Measurements from ENCODE around the gene OCA2. TPM values are rescaled to one million over a fixed set of nuclear protein-coding genes. Genes with fewer than 3 reads are reported as not detected.
A peak's percentile ranks its signal among the peaks of the same experiment; 100 is the strongest.

The OCA2 gene
- total RNA-seq, 1 experiment from 2014 or later, result 0.31 TPM

- DNase-seq, result no peak
- Histone ChIP-seq H2BK5ac (ENCODE audit: insufficient read length, low read length) (no peak overlapping the region), H4K5ac (ENCODE audit: insufficient read length, low read depth, low read length) (no peak overlapping the region), H3K23ac (ENCODE audit: insufficient read length, low read depth, low read length) (no peak overlapping the region), H3K9ac (ENCODE audit: extremely low read depth, insufficient read length, low read length) (no peak overlapping the region), H3K14ac (ENCODE audit: insufficient read depth, low read length) (no peak overlapping the region), H2BK120ac (ENCODE audit: low read depth, low read length, poor library complexity, severe bottlenecking) (no peak overlapping the region), H3K79me1 (ENCODE audit: insufficient read depth, low read depth, low read length, poor library complexity, severe bottlenecking) (no peaks in the 10 kb centered on the region), H4K8ac (replicated peaks; ENCODE audit: insufficient read length, low read depth, low read length) (no peak overlapping the region), H4K91ac (ENCODE audit: insufficient read length, low read depth, low read length) (no peak overlapping the region), H3K4ac (ENCODE audit: low read depth, low read length) (no peak overlapping the region), H3T11ph (ENCODE audit: low read length) (no peak overlapping the region), H3K23me2 (ENCODE audit: insufficient read length, low read depth, low read length, poor library complexity, severe bottlenecking) (peaks cover 17% of the 10 kb centered on the region), H3K56ac (ENCODE audit: insufficient read length, low read depth, low read length) (no peak overlapping the region), H2BK15ac (ENCODE audit: low read depth, low read length) (no peak overlapping the region), H2BK20ac (ENCODE audit: low read depth, low read length, poor library complexity, severe bottlenecking) (no peak overlapping the region), H2AFZ (ENCODE audit: low read length) (no peak overlapping the region), H4K20me1 (ENCODE audit: control insufficient read depth, insufficient read depth, insufficient read length) (no peaks in the 10 kb centered on the region), H3K27me3 (ENCODE audit: insufficient read depth, low read length) (peaks cover 60% of the 10 kb centered on the region), H3K18ac (ENCODE audit: insufficient read length, low read depth, low read length) (no peak overlapping the region), H2AK5ac (ENCODE audit: insufficient read length, low read length) (no peak overlapping the region), H2BK12ac (ENCODE audit: insufficient read length, low read depth, low read length) (no peak overlapping the region), H3K79me2 (ENCODE audit: insufficient read depth, low read length) (no peaks in the 10 kb centered on the region), H3K4me1 (ENCODE audit: insufficient read depth, low read length) (no peaks in the 10 kb centered on the region; the same call in 1 of the 2 replicates), H3K9me3 (ENCODE audit: control insufficient read depth, low read depth, low read length) (no peaks in the 10 kb centered on the region), H3K27ac (ENCODE audit: insufficient read length, low read depth, low read length) (no peak overlapping the region), H3K4me2 (ENCODE audit: insufficient read depth, insufficient read length, low read length) (peak overlapping the region; percentile 58)
- no peak for TF ChIP-seq CTCF (conservative IDR thresholded peaks at IDR 0.05)
- Mint-ChIP-seq H3K27me3 (ENCODE audit: low read depth) (peaks cover 95% of the 10 kb centered on the region), H3K4me1 (peaks cover 24 to 25% of the 10 kb centered on the region in 2 experiments), H3K9me3 (peaks cover 6 to 13% of the 10 kb centered on the region in 2 experiments), H3K4me3 (peak overlapping the region; percentile 65 to 88), H3K27ac (no peak overlapping the region), H3K36me3 (ENCODE audit: insufficient read depth in 1 of 3, low read depth in 3 of 3) (peaks cover 0 to 3% (median 0%) of the 10 kb centered on the region in 3 experiments; a peak in 2 of 7 replicates)
- WGBS (ENCODE audit: extremely low coverage, insufficient read length, low lambda C conversion rate), result no CpG with 5 or more reads among the region's 13 CpGs
These were observed 2.8 kb downstream of the OCA2 start for GRCh38 chr15:28096411-28096669.

All from H9 (cell line).